ENCODE data around the gene GARS1.

DNA sequence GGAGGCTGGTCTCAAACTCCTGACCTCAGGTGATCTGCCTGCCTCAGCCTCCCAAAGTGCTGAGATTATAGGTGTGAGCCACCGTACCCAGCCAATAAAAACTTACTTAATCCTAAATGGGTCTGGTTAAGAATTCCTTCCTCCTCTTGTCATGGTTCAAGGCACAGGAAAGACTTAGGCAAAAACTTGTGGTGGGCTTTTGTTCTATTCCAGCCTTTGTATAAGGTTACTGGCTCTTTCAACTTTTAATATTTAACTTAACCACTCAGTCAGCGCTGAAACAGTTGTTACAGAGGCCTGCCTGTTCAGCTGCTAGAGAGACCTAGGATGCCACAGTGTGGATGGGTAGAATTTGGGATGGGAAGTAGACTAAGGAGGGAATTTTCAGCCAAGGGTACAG lies 28.1 kb upstream of the GARS1 start:
- TF ChIP-seq, protein P1, sequence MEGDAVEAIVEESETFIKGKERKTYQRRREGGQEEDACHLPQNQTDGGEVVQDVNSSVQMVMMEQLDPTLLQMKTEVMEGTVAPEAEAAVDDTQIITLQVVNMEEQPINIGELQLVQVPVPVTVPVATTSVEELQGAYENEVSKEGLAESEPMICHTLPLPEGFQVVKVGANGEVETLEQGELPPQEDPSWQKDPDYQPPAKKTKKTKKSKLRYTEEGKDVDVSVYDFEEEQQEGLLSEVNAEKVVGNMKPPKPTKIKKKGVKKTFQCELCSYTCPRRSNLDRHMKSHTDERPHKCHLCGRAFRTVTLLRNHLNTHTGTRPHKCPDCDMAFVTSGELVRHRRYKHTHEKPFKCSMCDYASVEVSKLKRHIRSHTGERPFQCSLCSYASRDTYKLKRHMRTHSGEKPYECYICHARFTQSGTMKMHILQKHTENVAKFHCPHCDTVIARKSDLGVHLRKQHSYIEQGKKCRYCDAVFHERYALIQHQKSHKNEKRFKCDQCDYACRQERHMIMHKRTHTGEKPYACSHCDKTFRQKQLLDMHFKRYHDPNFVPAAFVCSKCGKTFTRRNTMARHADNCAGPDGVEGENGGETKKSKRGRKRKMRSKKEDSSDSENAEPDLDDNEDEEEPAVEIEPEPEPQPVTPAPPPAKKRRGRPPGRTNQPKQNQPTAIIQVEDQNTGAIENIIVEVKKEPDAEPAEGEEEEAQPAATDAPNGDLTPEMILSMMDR (IDR thresholded peaks at IDR 0.05; ENCODE audit: insufficient read depth, low read depth, low read length) = no peak
- no peak for TF ChIP-seq EZH2 (IDR thresholded peaks at IDR 0.05; ENCODE audit: insufficient read depth, low read length)
